ENCODE measurements around the gene RNF169. TPM values are rescaled to one million over a fixed set of nuclear protein-coding genes. Genes with fewer than 3 reads are reported as not detected.
A peak's percentile ranks its signal among the peaks of the same experiment; 100 is the strongest.

Gene RNF169
- total and polyA plus RNA-seq, 2 of the 4 experiments (the other 2 are of a cell fraction), result 3.6 to 23.3 TPM

DNA sequence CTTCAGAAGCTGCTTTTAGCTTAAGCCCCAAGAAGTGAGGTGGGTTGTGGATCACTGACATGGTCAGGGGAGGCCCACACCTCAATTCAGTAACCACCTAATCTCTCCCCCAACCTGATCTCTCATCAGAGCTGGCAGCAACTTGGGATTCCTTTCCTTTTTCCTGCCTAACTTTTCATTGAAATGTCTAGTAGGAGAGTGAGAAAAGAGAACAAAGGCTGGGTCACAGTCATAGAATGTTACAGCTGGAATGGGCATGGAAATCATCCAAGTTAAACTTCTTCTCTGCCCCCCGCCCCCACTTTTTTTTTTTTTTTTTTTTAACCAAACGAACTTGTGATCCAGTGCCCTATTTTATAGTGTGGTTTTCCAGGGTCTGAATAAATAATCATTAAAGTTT lies 91.8 kb downstream of the RNF169 start:
- dilution Hi-C loops (cut with HindIII; ENCODE audit: low sequenced_read_pairs, unreplicated experiment), result no loop called here
- TF ChIP-seq BHLHE40 (IDR thresholded peaks at IDR 0.05; ENCODE audit: low read depth, low read length) (no peak), CHD1 (IDR thresholded peaks at IDR 0.05; ENCODE audit: low read depth, low read length) (no peak), RFX5 (IDR thresholded peaks at IDR 0.05; ENCODE audit: low read depth, low read length) (no peak), NFE2L2 (IDR thresholded peaks at IDR 0.05; ENCODE audit: low read depth, low read length) (no peak), MAFK (IDR thresholded peaks at IDR 0.05; ENCODE audit: low read depth, low read length) (no peak), CEBPB (IDR thresholded peaks at IDR 0.05; ENCODE audit: low read depth, low read length) (no peak), RAD21 (IDR thresholded peaks at IDR 0.05; ENCODE audit: low read length) (no peak), MAZ (IDR thresholded peaks at IDR 0.05; ENCODE audit: borderline replicate concordance, low read depth, low read length) (no peak), RCOR1 (IDR thresholded peaks at IDR 0.05; ENCODE audit: insufficient replicate concordance, low read length) (no peak), SMC3 (IDR thresholded peaks at IDR 0.05; ENCODE audit: low read depth, low read length) (no peak), FOS (IDR thresholded peaks at IDR 0.05; ENCODE audit: low read depth, low read length) (no peak), MXI1 (IDR thresholded peaks at IDR 0.05; ENCODE audit: borderline replicate concordance, low read depth, low read length) (no peak), POLR2A (IDR thresholded peaks at IDR 0.05; ENCODE audit: low read depth, low read length) (no peak)
- TF ChIP-seq, protein P1, sequence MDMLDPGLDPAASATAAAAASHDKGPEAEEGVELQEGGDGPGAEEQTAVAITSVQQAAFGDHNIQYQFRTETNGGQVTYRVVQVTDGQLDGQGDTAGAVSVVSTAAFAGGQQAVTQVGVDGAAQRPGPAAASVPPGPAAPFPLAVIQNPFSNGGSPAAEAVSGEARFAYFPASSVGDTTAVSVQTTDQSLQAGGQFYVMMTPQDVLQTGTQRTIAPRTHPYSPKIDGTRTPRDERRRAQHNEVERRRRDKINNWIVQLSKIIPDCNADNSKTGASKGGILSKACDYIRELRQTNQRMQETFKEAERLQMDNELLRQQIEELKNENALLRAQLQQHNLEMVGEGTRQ (IDR thresholded peaks at IDR 0.05; ENCODE audit: low read depth, low read length), result no peak
- TF ChIP-seq, protein P2, sequence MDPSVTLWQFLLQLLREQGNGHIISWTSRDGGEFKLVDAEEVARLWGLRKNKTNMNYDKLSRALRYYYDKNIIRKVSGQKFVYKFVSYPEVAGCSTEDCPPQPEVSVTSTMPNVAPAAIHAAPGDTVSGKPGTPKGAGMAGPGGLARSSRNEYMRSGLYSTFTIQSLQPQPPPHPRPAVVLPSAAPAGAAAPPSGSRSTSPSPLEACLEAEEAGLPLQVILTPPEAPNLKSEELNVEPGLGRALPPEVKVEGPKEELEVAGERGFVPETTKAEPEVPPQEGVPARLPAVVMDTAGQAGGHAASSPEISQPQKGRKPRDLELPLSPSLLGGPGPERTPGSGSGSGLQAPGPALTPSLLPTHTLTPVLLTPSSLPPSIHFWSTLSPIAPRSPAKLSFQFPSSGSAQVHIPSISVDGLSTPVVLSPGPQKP (IDR thresholded peaks at IDR 0.05; ENCODE audit: borderline replicate concordance, low read depth, low read length), result no peak
- TF ChIP-seq, protein P3, sequence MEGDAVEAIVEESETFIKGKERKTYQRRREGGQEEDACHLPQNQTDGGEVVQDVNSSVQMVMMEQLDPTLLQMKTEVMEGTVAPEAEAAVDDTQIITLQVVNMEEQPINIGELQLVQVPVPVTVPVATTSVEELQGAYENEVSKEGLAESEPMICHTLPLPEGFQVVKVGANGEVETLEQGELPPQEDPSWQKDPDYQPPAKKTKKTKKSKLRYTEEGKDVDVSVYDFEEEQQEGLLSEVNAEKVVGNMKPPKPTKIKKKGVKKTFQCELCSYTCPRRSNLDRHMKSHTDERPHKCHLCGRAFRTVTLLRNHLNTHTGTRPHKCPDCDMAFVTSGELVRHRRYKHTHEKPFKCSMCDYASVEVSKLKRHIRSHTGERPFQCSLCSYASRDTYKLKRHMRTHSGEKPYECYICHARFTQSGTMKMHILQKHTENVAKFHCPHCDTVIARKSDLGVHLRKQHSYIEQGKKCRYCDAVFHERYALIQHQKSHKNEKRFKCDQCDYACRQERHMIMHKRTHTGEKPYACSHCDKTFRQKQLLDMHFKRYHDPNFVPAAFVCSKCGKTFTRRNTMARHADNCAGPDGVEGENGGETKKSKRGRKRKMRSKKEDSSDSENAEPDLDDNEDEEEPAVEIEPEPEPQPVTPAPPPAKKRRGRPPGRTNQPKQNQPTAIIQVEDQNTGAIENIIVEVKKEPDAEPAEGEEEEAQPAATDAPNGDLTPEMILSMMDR (conservative IDR thresholded peaks at IDR 0.05; ENCODE audit: low read depth, low read length), result no peak
- Histone ChIP-seq H3K4me1 (ENCODE audit: control insufficient read depth, insufficient read depth, low read length) (peaks cover 2% of the 10 kb centered on the region; the same call in 1 of the 2 replicates), H2BK5ac (ENCODE audit: low read depth, low read length, poor library complexity, severe bottlenecking) (no peak overlapping the region), H3K18ac (ENCODE audit: low read depth, low read length) (no peak overlapping the region), H4K20me1 (ENCODE audit: insufficient read depth, low read length) (no peaks in the 10 kb centered on the region; the same call in 1 of the 2 replicates), H3K79me1 (ENCODE audit: low read depth in 1 of 2, low read length in 2 of 2) (peaks cover 14 to 36% of the 10 kb centered on the region in 2 experiments), H3K4me2 (ENCODE audit: low read depth, low read length) (no peak overlapping the region), H3K27ac (ENCODE audit: insufficient read depth, low read length) (no peak overlapping the region), H3K4me3 (ENCODE audit: insufficient read depth, low read depth, low read length) (no peak overlapping the region), H4K91ac (ENCODE audit: insufficient read depth, low read depth, low read length) (no peak overlapping the region), H2BK120ac (ENCODE audit: low read depth, low read length) (no peak overlapping the region), H4K8ac (ENCODE audit: low read depth in 2 of 2, low read length in 2 of 2) (no peak overlapping the region), H2BK20ac (ENCODE audit: low read depth, low read length) (no peak overlapping the region), H2BK15ac (ENCODE audit: low read depth, low read length) (no peak overlapping the region), H3K14ac (replicated peaks; ENCODE audit: low read depth, low read length) (no peak overlapping the region), H2AK5ac (ENCODE audit: low read depth, low read length) (no peak overlapping the region), H3K56ac (ENCODE audit: extremely low read depth, insufficient read depth, low read length) (no peak overlapping the region), H3K23ac (ENCODE audit: low read depth, low read length) (peak overlapping the region; percentile 34; the same call in 1 of the 2 replicates), H3K9me3 (ENCODE audit: control insufficient read depth, insufficient read depth, low read length) (no peaks in the 10 kb centered on the region), H3K9me1 (ENCODE audit: insufficient read depth, low read length) (peaks cover 13% of the 10 kb centered on the region), H3K9ac (ENCODE audit: low read depth, low read length) (no peak overlapping the region), H4K5ac (ENCODE audit: low read depth, low read length) (no peak overlapping the region), H3K36me3 (ENCODE audit: control insufficient read depth, insufficient read depth, low read length) (peaks cover 52% of the 10 kb centered on the region), H2AFZ (replicated peaks; ENCODE audit: low read length, poor library complexity) (no peak overlapping the region), H3K27me3 (ENCODE audit: control insufficient read depth, insufficient read depth, low read length) (no peaks in the 10 kb centered on the region), H2AK9ac (replicated peaks; ENCODE audit: low read depth, low read length, poor library complexity) (no peak overlapping the region), H3K4ac (ENCODE audit: low read depth, low read length) (no peak overlapping the region)
- POLR2A ChIA-PET (ENCODE audit: unreplicated experiment), result no interaction called here
- intact Hi-C loops (cut with micrococcal nuclease), result no loop called here
- ATAC-seq (ENCODE audit: low read depth) (no peak), DNase-seq (no peak)
- no TSS peak for BruUV-seq (replicated peaks)
- in situ Hi-C loops (cut with MboI; ENCODE audit: low sequenced_read_pairs), result no loop called here
- WGBS, 2 experiments (ENCODE audit: extremely low coverage in 2 of 2, insufficient read length in 1 of 2), result no CpG with 5 or more reads among the region's 2 CpGs
- CTCF ChIA-PET, result no interaction called here
